ENCODE measurements around the gene PTPRN2.

- no peak for TF ChIP-seq CTCF (IDR thresholded peaks at IDR 0.05)
- no peak for TF ChIP-seq POLR2AphosphoS5 (IDR thresholded peaks at IDR 0.05)
Observed at GRCh38 chr7:158308001-158308400, 279.6 kb downstream of the PTPRN2 start.
